ENCODE data around the gene GP1BB.
"Not testable (repeated sequence)": the region's sequence is repeated elsewhere in the genome, so short reads cannot be mapped to it uniquely, and the experiment has no call there.

Gene GP1BB

GRCh38 chr22:19714312-19715187, 8.8 kb upstream of the GP1BB start, which contains the start of gene SEPTIN5:
Gene SEPTIN5, plus strand, starts transcription at chr22:19714503. Its CDS starts 86 bp downstream, at chr22:19714589.
- no peak for DNase-seq

DNA sequence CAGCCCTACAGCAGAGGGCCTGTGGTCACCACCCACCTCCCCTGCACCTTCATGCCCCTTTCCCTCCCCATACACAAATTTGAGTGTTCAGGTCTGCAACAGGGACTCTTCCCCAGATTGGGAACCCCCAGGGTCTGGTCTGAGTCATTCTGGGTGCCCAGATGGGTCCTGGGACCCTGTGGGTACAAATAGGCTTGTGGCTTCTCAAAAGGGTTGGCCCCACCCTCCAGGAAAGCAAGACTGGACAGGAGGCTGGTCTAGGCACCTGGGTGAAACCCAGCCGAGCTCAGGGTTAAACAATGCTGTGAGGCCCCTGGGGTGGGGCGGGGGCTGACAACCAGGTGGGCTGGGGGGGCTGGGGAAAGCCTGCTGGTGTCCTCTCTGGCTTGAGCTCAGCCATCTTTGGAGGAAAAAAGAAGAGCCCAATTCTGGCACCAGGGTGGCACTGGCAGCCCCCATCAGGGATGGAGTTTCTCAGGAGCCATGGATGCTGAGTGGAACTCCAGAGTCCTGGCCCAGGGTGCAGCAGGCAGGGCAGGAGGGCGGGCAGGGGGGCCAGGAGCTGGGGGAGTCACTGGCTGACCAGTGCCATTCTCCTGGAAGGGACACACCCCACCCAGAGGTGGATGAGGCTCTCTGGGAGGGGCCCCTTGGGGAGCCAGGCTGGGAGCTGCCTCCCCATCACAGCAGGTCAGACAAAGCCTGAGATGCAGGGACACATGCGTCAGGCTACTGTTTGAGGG, 8.0 kb upstream of the GP1BB start:
- no peak for DNase-seq

DNA sequence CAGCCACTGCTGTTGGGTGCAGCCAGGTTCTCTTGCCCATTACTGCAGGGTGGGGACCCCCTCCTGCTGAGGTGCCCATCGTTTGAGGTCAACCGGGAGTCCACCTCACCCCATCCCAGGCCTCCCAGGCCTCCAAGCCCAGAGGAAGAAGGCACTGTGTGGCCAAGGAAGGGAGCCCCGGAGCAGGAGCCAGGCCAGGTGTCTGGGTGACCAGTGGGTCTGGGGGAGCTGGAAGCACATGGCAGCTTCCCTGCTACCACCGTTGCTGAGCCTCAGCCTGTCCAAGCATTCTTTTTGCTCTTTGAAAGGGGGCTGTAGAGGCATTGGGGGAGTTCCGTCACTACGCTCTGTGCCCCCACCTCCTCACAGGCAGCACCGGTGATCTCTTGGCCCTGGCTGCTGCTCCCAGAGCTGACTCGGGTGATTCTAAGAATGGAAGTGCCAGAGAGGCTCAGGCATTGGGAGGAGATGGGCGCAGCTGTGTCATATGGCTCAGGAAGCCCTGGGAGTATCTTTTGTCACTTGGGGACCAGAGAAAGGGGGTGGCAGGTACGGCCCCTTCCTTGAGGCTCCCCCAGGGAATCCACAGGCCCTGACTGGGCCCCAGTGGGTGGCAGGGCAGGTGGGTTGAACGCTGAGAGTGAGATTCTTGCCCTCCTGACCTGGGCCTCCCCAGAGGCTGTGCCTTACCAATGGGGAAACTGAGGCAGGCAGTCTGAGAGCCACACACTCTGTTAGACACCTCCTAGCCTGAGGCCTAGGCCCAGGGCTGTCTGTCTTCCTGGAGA, 7.1 kb upstream of the GP1BB start:
- no peak for DNase-seq

DNA sequence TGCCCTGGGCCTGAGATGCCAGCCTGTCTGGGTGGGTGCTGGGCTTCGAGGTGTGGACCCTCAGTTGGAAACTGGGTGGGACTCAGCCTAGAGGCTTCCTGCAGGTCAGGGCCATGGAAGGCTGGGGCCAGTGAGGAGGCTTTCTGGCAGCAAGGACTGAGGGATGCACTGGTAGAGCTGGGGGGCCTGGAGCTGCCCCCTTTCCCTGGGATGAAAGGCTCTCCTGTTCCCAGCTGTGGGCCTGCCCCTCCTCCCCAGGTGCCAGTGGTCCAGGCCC, 6.6 kb upstream of the GP1BB start:
- no peak for DNase-seq

- no peak for DNase-seq
Measured at GRCh38 chr22:19717181-19717580, 6.2 kb upstream of the GP1BB start.

DNA sequence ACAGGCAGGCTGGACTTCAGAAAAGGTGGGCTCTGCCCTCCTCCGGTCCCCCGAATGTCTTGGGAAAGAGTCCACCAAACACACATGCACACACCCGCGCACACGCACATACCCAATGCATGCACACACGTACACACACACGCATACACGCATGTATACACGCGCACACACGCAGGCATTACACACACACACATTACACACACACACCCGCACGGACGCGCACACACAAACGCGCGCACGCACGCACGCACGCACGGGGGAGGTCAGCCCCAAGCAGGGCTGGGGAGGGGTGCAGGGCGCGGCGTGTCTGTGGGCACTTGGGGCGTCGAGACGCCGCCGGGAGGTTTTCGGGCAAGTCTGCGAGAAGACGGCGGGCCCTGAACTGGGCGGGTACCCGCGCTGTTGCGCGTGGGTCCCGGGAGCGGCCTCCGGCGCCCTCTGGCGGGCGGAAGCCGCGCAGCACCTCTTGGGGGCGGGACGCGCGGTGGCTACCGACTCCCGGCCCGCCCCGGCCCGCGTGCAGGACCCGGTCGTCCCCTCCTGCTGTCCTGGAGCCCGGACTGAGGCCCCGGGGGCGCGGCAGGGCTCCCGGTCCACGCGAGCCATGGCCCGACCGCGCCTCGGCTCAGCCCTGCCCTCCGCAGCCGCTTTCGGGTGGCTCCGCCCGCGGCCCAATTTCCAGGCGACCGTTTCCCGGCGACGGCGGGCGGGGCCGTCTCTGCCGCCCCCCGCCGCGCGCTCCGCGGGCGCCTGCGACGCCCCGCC, 5.5 kb upstream of the GP1BB start:
- DNase-seq: peak; percentile 74 to 81

GRCh38 chr22:19718456-19719049, 4.8 kb upstream of the GP1BB start:
- DNase-seq: no peak

- DNase-seq: peak; percentile 38 to 69
Measured at GRCh38 chr22:19719050-19719482, 4.3 kb upstream of the GP1BB start.

- DNase-seq: no peak
Measured at GRCh38 chr22:19719488-19720021, 3.8 kb upstream of the GP1BB start.

GRCh38 chr22:19720150-19720827, 3.0 kb upstream of the GP1BB start:
- DNase-seq: no peak

DNA sequence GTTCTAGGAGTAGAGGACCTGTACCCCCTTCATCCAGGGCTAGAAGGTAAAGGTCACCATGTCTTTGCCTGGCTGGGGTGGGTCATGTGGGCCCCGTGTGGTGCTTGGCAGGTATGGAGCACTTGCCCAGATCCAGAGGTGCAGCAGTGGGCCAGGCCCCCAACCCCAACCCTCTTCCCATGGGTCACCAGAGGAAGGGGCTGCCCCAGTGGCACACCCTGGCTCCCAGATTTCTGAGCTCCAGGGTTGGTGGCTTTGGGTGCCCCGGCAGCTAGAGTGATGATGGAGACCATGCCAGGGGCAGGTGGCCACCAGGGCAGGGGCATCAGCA, 2.4 kb upstream of the GP1BB start:
- no peak for DNase-seq

DNA sequence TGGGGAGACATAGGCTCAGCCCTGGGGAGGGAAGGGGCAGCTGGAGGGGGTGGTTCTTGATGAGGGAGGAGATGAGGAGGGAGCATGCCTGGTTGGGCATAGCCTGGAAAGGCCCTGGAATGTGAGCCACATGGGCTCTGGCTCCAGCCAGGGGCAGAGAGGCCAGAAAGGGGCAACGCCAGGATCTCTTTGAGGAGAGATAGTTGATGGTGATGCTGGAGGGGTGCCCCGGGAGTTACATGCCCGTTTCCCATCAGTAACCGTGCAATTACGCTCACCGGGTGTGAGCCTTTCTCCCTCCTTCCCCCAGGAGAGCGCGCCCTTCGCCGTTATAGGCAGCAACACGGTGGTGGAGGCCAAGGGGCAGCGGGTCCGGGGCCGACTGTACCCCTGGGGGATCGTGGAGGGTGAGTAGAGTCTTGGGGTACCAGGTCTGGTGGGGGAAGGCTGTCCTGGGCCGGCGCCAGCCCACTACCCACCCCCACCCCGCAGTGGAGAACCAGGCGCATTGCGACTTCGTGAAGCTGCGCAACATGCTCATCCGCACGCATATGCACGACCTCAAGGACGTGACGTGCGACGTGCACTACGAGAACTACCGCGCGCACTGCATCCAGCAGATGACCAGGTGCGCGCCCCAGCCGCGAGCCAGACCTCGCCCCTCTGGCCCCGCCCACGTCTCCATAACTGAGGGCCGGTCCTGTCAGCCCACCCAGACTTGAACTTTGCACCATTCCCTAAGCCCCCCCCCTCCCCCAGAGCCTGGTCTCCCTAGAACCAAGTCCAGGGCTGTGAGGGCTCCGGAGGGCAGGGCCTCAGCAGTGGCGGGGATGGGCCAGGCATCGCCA, 1.8 kb upstream of the GP1BB start:
- DNase-seq: no peak

- DNase-seq: no peak
Measured at GRCh38 chr22:19722178-19722981, 959 bp upstream of the GP1BB start.

DNA sequence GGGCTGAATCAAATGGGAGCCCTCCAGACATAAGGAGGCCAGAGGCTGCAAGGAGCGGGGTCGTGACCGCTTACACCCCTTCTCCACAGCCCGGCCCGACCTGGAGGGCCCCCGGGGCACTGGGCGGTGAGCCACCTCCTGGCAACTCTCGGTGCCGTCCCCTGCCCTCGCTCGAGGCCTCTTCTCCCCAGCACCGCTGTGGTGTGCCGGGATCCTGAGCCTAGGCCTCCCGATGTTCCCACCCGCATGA, 432 bp upstream of the GP1BB start:
- no peak for DNase-seq

DNA sequence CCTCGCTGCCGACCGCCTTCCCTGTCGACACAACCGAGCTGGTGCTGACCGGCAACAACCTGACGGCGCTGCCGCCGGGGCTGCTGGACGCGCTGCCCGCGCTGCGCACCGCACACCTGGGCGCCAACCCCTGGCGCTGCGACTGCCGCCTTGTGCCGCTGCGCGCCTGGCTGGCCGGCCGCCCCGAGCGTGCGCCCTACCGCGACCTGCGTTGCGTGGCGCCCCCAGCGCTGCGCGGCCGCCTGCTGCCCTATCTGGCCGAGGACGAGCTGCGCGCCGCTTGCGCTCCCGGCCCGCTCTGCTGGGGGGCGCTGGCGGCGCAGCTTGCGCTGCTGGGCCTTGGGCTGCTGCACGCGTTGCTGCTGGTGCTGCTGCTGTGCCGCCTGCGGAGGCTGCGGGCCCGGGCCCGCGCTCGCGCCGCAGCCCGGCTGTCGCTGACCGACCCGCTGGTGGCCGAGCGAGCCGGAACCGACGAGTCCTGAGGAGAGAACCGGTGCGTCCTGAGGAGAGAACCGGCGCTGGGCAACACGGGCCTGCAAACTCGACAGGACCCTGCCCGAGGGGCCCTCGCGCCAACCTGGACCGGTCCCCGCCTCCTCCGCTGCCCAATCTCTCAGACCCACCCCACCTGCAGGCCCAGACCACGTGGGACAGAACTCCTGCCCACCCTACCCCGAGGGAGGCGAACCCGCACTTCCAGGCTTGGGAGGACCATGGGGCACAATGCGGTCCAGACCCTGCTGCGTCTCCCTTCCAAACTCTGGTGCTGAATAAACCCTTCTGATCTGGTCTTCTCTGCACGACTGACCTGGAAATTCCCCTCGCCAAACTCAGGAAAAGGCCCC, 866 bp downstream of the GP1BB start:
- peak in 1 of 2 experiments; percentile 31 for DNase-seq

DNA sequence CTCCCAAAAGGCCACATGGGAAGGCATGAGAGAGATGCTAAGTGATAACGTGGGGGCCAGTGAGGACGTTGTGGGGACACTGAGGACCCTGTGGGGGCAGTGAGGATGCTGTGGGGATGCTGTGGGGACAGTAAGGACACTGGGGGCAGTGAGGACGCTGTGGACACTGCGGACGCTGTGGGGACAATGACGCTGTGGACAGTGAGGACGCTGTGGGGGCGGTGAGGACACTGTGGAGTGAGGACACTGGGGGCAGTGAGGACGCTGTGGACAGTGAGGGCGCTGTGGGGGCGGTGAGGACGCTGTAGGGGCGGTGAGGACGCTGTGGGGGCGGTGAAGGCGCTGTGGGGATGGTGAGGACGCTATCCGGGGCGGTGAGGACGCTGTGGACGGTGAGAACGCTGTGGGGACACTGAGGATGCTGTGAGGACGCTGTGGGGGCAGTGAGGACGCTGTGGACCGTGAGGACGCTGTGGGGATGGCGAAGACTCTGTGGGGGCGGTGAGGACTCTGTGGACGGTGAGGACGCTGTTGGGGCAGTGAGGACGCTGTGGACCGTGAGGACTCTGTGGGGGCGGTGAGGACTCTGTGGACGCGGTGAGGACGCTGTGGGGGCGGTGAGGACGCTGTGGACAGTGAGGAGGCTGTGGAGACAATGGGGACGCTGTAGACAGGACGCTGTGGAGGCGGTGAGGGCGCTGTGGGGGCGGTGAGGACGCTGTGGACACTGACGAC, 1.8 kb downstream of the GP1BB start:
- DNase-seq: no peak

- not testable (repeated sequence) for DNase-seq
Measured at GRCh38 chr22:19726064-19726788, 2.9 kb downstream of the GP1BB start.

Measured in stimulated activated CD4-positive, alpha-beta T cell treated with anti-CD3 and anti-CD28 coated beads, Interleukin-4, amount 100 ng/mL, for 4 hours (primary cell).